HL-60 (cell line): ENCODE data around the gene PREPL.

Source experiments
- DNase-seq, 2 experiments: peaks; one replicate each; pipeline ENCODE4 v3.0.0-alpha.2; 2010 to 2020; ENCODE audit warnings: low read depth in 1 of 2, low spot score in 1 of 2
- H3K27ac ChIP-seq: fragments of 250-450 bp; sonication (Bioruptor Pico); replicated peaks from 2 replicates; pipeline ENCODE4 v1.5.1; 2020; ENCODE audit warnings: mild to moderate bottlenecking, moderate library complexity
- H3K27me3 ChIP-seq: fragments of 250-450 bp; sonication (Bioruptor Pico); 2 replicates; pipeline ENCODE4 v1.5.1; 2021; ENCODE audit warnings: mild to moderate bottlenecking, moderate library complexity; ENCODE audit not compliant: insufficient read depth, poor library complexity, severe bottlenecking
- H3K4me3 ChIP-seq: replicated peaks from 2 replicates; pipeline ENCODE4 v1.5.1; 2011; ENCODE audit warnings: mild to moderate bottlenecking, control low read depth, low read length; ENCODE audit not compliant: insufficient read depth
- GABPA ChIP-seq: IDR thresholded peaks from 2 replicates; pipeline ENCODE4 v1.6.1; 2012; ENCODE audit warnings: low read depth
- POLR2AphosphoS5 ChIP-seq: IDR thresholded peaks from 2 replicates; pipeline ENCODE4 v1.6.1; 2012; ENCODE audit warnings: low read depth
- SPI1 ChIP-seq: IDR thresholded peaks from 2 replicates; pipeline ENCODE4 v1.6.1; 2012; ENCODE audit warnings: low read depth, mild to moderate bottlenecking, borderline replicate concordance
- TF ChIP-seq, protein P1 (sequence below): IDR thresholded peaks from one replicate; pipeline ENCODE4 v1.5.1; 2011; ENCODE audit warnings: low read length, control low read depth, inconsistent platforms; ENCODE audit not compliant: insufficient read depth
- TF ChIP-seq, protein P2 (sequence below): IDR thresholded peaks from 2 replicates; pipeline ENCODE4 v1.6.1; 2012; ENCODE audit warnings: low read depth; ENCODE audit not compliant: insufficient replicate concordance

PREPL gene

DNA sequence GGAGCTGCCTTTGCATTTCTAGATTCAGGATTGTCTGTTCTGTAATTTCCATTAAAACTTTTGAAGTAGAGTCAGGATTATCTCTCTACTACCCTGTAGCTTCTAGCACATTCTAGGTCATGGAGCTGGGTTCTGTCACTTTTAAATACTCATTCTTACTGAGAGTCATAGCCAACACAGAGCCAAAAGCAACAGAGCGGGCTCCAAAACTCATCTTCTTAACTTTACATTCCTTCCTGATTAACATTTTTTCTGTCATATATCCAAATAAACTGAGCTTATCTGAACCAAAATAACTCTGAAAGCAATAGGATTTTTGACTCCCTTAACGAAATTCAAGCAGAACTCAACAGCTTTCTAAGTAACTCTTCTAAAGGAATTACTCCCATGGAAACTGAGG lies 12.9 kb downstream of the PREPL start:
- Histone ChIP-seq H3K4me3 (no peak overlapping the region), H3K27ac (no peak overlapping the region), H3K27me3 (no peaks in the 10 kb centered on the region)
- DNase-seq = no peak
- TF ChIP-seq, protein P1, sequence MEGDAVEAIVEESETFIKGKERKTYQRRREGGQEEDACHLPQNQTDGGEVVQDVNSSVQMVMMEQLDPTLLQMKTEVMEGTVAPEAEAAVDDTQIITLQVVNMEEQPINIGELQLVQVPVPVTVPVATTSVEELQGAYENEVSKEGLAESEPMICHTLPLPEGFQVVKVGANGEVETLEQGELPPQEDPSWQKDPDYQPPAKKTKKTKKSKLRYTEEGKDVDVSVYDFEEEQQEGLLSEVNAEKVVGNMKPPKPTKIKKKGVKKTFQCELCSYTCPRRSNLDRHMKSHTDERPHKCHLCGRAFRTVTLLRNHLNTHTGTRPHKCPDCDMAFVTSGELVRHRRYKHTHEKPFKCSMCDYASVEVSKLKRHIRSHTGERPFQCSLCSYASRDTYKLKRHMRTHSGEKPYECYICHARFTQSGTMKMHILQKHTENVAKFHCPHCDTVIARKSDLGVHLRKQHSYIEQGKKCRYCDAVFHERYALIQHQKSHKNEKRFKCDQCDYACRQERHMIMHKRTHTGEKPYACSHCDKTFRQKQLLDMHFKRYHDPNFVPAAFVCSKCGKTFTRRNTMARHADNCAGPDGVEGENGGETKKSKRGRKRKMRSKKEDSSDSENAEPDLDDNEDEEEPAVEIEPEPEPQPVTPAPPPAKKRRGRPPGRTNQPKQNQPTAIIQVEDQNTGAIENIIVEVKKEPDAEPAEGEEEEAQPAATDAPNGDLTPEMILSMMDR = no peak
- TF ChIP-seq SPI1 = no peak
- no peak for TF ChIP-seq POLR2AphosphoS5
- TF ChIP-seq GABPA = no peak
- TF ChIP-seq, protein P2, sequence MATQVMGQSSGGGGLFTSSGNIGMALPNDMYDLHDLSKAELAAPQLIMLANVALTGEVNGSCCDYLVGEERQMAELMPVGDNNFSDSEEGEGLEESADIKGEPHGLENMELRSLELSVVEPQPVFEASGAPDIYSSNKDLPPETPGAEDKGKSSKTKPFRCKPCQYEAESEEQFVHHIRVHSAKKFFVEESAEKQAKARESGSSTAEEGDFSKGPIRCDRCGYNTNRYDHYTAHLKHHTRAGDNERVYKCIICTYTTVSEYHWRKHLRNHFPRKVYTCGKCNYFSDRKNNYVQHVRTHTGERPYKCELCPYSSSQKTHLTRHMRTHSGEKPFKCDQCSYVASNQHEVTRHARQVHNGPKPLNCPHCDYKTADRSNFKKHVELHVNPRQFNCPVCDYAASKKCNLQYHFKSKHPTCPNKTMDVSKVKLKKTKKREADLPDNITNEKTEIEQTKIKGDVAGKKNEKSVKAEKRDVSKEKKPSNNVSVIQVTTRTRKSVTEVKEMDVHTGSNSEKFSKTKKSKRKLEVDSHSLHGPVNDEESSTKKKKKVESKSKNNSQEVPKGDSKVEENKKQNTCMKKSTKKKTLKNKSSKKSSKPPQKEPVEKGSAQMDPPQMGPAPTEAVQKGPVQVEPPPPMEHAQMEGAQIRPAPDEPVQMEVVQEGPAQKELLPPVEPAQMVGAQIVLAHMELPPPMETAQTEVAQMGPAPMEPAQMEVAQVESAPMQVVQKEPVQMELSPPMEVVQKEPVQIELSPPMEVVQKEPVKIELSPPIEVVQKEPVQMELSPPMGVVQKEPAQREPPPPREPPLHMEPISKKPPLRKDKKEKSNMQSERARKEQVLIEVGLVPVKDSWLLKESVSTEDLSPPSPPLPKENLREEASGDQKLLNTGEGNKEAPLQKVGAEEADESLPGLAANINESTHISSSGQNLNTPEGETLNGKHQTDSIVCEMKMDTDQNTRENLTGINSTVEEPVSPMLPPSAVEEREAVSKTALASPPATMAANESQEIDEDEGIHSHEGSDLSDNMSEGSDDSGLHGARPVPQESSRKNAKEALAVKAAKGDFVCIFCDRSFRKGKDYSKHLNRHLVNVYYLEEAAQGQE = no peak

DNA sequence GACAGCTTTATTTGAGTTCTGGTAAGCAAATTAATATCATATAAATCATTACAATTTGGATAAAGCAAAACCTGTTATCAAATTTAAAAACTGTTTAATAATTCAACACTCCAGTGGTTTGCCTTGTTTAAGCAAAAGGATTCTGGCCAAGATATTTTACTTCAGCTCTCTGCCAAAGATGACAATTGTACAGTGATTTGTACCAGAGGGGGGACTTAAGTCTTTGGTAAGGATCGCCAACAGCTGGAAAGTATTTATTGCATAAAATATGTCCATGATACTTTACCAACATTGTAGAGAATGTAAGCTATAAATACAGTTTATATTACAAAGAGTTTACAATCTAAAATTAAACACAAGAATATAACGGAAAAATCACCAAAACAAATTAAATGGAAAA lies 13.8 kb downstream of the PREPL start:
- TF ChIP-seq POLR2AphosphoS5 (no peak), GABPA (no peak), SPI1 (no peak)
- TF ChIP-seq, protein P2 = no peak
- TF ChIP-seq, protein P1 = no peak
- DNase-seq = no peak
- Histone ChIP-seq H3K4me3 (no peak overlapping the region), H3K27me3 (no peaks in the 10 kb centered on the region), H3K27ac (no peak overlapping the region)

DNA sequence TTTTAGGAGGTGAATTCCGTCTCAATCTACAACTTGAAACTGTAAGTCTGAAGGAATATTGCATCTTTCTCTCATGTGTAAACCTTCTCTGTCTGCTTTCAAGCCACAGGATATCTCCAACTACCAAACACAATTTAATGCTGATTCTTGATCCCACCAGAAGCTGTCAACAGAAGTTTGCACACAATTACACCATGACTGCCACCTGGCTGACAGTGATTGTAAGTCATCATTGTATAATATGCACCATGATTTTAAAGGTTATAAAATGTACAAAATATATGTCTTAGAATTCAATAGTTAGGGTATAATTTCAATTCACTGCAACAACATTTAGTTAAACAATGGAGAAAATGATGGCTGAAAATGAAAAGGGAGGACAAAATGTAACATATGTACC lies 18.4 kb downstream of the PREPL start:
- H3K27me3 ChIP-seq = no peaks in the 10 kb centered on the region
- H3K4me3 ChIP-seq = no peak overlapping the region
- TF ChIP-seq, protein P2 = no peak
- TF ChIP-seq POLR2AphosphoS5 (no peak), GABPA (no peak), SPI1 (no peak)
- TF ChIP-seq, protein P1 = no peak
- H3K27ac ChIP-seq = no peak overlapping the region
- no peak for DNase-seq
